ENCODE measurements around the gene SBK1.

SBK1 gene

GRCh38 chr16:28282045-28282444 lies 10.3 kb upstream of the SBK1 start:
- no peak for DNase-seq (ENCODE audit: low read depth)

DNA sequence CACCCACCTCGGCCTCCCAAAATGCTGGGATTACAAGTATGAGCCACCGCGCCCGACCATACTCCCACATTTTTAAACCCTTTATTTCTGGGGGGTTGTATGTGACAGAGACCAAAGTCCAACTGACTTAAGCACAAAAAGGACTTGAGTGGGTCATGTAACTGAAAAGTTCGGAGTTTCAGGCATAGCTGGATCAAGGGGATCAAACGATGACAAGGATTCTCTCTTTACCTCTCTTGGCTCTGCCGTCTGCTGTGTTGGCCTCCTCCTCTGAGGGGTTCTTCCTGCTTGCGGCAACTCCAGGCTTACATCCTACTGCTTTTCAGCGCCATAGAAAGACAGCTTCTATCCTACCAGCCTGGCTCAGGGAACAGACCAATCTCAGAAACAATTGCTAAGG lies 9.2 kb upstream of the SBK1 start:
- DNase-seq (ENCODE audit: low read depth): no peak

DNA sequence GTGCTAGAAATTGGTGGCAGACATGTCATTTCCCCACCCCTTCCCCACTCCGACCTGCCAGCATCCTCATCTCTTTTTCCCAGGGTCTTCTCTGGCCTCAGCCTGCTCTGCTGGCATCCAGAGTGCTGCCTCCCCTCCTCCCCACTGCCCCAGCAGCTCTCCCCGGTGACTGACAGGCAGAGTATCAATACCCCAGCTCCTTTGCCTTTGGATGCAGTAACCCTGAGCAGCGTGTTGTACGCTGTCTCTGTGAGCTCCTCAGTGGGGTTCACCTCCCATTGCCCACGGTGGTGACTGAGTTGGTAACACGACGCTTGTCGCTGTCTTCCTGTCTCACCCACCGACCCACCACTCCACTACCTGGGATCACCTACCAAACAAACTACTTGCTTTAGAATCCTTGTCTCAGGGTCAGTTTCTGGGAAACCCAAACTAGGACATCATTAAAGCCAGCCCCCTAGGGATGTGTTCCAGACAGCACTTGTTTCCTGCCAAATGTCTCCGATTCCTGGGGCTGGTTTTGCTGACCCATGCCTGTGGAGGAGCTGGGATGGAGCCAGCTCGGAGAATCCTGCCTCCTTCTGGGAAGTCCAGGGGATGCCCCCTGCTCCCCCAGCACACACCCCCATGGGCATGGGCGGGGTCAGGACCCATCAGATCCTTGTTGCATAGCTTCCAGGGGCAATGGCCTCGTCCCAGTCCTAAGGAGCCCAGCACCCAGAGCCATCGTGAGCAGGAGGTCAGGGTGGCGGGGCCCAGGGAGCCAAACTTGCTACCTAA lies 8.3 kb upstream of the SBK1 start:
- no peak for DNase-seq (ENCODE audit: low read depth)

DNA sequence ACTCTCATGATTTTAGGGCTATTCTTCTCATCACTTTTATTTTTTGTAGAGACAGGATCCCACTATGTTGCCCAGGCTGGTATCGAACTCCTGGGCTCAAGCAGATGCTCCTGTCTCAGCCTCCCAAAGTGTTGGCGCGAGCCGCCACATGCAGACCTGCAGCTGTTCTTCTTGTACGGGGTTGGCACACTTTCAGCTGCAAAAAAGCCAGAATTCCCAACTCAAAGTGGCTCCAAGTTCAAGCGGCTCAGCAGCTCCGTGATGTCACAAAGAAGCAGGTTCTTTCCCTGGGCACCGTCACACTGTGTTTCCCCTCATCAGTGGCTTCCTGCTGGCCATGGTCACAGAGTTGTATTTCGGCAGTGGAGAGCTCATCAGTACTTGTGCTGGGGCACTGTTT lies 6.7 kb upstream of the SBK1 start:
- DNase-seq (ENCODE audit: low read depth): no peak

- no peak for DNase-seq (ENCODE audit: low read depth)
These were observed 4.2 kb upstream of the SBK1 start for GRCh38 chr16:28288114-28288513.

DNA sequence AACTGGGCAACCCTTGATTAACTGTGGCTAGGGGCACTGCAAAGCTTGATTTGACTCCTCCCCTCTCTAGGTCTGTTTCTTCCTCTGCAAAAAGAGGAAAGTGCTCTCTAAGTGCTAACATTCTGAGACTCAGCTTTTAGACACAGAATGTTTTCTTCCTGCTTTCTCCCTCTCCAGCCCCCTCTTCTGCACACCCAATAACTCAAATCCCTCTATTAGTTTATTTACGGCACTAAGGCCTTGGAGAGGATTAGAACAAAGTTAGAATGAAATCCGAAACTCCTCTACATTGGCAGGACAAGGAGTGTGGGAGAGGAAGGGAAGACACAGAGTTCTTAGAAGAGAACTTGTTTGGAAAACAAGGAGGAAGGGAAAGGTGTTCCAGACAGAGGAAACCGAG lies 3.3 kb upstream of the SBK1 start:
- no peak for DNase-seq (ENCODE audit: low read depth)

DNA sequence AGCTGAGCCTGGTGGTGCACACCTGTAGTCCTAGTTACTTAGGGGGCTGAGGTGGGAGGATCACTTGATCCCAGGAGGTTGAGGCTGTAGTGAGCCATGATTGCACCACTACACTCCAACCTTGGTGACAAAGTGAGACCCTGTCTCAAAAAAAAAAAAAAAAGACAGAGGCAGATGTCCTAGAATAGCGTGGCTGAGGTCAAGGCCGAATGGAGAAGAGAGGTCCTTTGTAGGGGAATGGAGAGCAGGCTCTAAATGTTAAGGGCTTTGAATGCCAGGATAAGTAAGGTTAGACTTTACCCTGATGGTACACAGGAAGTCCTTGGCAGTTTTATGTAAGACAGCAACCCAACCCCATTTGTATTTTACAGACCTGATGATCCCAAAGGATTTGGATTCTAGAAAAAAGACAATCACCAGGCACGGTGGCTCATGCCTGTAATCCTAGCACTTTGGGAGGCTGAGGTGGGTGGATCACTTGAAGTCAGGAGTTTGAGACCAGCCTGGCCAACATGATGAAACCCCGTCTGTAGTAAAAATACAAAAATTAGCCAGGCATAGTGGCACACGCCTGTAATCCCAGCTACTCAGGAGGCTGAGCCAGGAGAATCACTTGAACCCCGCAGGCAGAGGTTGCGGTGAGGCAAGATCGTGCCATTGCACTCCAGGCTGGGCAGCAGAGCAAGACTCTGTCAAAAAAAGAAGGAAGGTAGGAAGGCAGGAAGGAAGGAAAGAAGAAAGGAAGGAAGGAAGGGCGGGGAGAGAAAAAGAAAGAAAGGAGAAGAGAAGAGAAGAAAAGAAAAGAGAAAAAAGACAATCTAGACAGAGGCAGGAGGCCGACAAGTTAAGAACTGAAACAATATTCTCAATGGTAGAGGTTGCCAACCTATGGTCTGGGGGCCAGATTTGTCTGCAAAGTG lies 2.1 kb upstream of the SBK1 start:
- no peak for DNase-seq (ENCODE audit: low read depth)

- DNase-seq (ENCODE audit: low read depth): no peak
These were observed 1.5 kb upstream of the SBK1 start for GRCh38 chr16:28290859-28291254.

DNA sequence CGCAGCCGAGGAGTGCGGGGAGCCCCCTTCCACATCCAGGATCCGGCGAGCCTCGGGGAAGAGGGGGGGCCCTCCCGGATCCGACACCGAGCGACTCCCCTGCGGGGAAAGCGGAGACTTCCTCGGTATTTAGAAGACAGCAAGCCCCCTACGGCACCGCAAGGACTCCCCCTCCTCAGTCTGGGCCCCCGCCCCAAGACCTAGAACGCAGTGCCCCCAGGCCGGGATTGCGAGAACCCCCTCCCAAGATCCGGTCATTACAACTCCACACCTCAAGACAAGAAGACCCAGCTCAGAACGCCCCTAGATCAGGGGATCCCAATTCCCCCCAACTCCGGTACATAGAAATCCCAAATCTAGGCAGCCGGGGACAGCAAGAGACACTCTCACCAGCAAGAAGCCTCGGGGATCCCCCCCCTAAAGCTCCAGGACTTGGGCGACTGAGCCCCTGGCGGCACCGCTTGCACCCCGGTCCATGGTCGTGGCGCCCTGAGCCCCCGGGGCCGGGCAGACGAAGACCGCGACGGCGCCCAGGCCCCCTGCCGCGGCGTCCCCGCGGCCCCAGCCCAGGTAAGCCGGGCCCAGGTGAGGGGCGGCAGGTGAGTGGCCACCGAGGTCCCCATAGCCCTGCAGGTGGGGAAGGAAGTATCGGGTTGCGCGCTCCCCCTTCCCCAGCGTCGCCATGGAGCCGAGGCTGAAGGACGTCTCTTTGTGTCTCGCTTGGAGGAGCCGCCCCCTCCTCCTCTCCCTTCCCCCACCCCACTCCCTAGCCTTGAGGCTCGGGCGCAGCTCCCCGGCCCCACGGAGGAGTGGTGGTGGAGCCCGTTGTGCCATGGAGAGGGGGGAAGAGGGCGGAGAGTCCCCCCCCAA lies 641 bp downstream of the SBK1 start:
- DNase-seq (ENCODE audit: low read depth): no peak

DNA sequence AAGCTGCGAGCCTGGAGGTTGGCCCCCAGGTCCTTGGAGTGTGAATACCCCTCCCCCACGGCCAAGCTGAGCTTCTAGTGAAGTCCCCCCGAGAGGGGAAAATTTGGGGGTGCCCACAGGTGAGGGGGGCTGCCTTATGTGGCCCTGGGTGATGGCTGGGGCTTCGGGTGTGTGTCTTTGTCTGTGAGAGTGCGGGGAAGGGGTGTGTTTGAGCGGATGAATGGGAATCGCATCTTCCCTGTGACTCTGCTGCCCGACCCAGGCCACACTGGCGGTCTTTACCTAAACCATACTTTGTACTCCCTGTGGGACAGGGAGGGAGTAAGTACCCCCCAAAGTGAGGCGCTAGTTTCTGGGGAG lies 1.3 kb downstream of the SBK1 start:
- no peak for DNase-seq (ENCODE audit: low read depth)

GRCh38 chr16:28294201-28294600 lies 1.9 kb downstream of the SBK1 start:
- no peak for DNase-seq (ENCODE audit: low read depth)

GRCh38 chr16:28295276-28295675 lies 3.0 kb downstream of the SBK1 start:
- no peak for DNase-seq (ENCODE audit: low read depth)

DNA sequence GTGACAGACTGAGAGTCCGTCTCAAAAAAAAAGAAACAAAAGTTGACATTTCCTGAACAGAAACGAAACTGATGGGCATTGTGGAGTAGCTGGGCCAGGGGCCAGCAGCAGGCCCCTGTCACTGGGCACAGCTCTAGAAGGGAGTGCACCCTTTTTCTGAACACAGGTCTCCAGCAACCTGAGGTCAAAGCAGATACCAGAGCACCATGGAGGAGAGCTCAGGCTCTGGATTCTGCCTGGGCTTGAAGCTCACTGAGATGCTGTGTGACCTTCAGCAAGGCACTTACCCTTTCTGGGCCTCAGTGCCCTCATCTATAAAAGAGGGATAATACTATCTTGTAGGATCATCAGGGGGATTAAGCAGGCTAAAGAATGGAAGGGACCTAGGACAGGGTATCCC lies 5.0 kb downstream of the SBK1 start:
- no peak for DNase-seq (ENCODE audit: low read depth)

DNA sequence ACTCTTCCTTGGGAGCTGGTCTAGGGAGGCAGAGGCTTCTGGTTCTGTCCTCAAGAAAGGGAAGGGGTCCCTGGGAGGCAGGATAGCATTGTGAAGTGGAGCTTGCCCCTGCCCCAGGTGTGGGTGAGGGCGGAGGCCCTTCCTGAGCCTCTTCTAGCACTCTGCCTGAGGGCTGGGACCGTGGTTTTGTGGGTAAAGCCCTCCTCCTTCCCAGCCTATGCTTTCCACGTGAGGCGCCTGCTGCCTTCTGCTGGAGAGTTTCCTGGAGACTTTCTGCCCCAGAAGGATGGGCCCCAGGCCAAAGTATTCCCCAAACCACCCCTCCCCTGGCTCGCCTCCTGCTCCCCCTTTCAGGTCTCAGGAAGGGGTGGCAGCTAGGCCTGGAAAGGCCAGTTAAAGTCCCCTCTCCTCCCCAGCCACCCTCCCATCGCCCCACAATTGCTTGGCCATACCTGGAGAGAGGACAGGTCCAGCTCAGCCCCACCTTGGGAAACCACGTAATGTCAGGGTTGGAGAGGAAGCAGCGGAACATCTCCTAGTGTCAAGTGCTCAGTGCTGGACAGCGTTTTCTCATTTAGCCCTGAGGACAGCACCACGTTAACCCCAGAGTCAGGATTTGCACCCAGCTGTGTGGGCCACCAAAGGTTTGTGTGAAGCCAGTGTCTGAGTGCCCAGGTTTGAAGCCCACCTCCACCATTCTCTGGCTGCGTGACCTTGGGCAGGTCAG lies 5.6 kb downstream of the SBK1 start:
- DNase-seq (ENCODE audit: low read depth): no peak

DNA sequence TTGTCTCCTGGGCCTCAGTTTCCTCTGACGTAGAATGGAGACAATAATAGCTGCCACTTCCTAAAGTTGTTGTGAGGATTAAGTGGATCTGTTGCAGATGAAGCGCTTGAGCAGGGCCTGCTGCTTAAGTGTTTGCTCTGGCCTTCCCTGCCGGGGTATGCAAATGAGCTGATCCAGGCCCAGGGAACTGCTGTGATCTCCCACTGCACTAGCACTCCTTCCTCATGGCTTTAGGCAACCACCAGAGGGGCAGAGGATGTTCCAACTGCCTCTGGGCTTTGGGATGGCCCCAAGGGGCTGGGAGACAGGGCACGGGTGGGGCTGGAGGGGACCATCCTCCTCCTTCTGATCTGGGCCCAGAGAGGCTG lies 6.2 kb downstream of the SBK1 start:
- DNase-seq (ENCODE audit: low read depth): no peak

DNA sequence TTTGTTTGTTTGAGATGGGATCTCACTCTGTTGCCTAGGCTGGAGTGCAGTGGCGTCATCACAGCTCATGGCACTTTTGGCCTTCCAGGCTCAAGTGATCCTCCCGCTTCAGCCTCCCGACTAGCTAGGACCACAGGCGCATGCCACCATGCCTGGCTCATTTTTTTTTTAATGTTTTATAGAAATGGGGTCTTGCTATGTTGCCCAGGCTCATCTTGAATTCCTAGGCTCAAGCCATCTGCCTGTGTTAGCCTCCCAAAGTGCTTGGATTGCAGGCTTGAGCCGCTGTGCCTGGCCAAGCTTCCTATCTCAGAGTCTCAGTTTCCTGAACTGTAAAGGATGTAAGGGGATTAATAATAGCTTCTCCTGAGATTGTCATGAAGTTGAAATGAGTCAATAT lies 8.0 kb downstream of the SBK1 start:
- no peak for DNase-seq (ENCODE audit: low read depth)

- no peak for DNase-seq (ENCODE audit: low read depth)
These were observed 8.8 kb downstream of the SBK1 start for GRCh38 chr16:28301154-28301553.

- no peak for DNase-seq (ENCODE audit: low read depth)
These were observed 9.3 kb downstream of the SBK1 start for GRCh38 chr16:28301620-28302019.

- no peak for DNase-seq (ENCODE audit: low read depth)
These were observed 10.8 kb downstream of the SBK1 start for GRCh38 chr16:28303132-28303531.

DNA sequence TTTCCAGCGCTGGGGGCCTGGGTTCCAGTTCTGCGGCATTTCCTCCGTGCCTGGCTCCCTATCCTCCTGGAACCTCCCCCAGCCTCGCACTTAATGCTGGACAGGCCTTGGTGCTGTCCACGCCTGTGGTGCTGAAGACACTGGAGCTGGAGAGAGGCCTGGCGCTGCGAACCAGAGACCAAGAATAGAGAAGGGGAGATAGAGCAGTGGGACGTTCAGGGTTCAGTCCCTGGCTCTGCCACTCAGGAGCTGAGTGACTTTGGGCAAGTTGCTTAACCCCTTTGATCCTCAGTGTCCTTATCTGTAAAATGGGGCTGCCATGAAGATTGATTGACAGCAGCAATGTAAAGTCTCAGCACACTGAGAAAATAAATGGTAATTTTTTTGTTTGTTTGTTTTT lies 11.9 kb downstream of the SBK1 start:
- no peak for DNase-seq (ENCODE audit: low read depth)

DNA sequence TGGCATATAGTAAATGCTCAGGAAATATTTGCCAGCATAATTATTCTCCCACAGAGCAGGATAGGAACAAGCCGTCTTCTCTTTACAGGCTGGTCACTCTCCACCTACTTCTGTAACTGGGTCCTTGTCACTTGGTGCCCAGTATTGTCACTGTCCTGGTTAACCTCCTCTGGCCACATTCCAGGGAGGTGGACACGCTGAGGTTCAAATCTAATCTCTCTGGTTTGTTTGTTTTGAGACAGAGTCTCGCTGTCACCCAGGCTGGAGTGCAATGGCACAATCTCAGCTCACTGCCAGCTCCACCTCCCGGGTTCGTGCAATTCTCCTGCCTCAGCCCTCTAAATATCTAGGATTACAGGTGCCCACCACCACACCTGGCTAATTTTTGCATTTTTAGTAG lies 15.6 kb downstream of the SBK1 start:
- DNase-seq (ENCODE audit: low read depth): no peak
